Stimulated activated CD8-positive, alpha-beta memory T cell treated with anti-CD3 and anti-CD28 coated beads, Interleukin-2, amount 100 ng/mL, for 1 hour (primary cell): Measurements from ENCODE around the gene FMO3.

ENCODE experiments used
- DNase-seq, 2 donors: peaks; one replicate each; pipeline ENCODE4 v3.0.0-alpha.2; 2020; ENCODE audit warnings: low read depth in 2 of 2

Gene FMO3

GRCh38 chr1:171116676-171117075, 26.0 kb downstream of the FMO3 start:
- DNase-seq = no peak

GRCh38 chr1:171117085-171117484, 26.4 kb downstream of the FMO3 start:
- no peak for DNase-seq

GRCh38 chr1:171119648-171120047, 28.9 kb downstream of the FMO3 start:
- no peak for DNase-seq

GRCh38 chr1:171122299-171122698, 31.6 kb downstream of the FMO3 start:
- DNase-seq = no peak

- DNase-seq = no peak
These were observed 32.2 kb downstream of the FMO3 start for GRCh38 chr1:171122893-171123292.

GRCh38 chr1:171126504-171126903, 35.8 kb downstream of the FMO3 start:
- DNase-seq = no peak

GRCh38 chr1:171127099-171127498, 36.4 kb downstream of the FMO3 start:
- DNase-seq = no peak

- DNase-seq = no peak
These were observed 36.8 kb downstream of the FMO3 start for GRCh38 chr1:171127501-171127900.

- DNase-seq = no peak
These were observed 37.8 kb downstream of the FMO3 start for GRCh38 chr1:171128463-171128862.

GRCh38 chr1:171134204-171134923, 43.7 kb downstream of the FMO3 start:
- DNase-seq = no peak

GRCh38 chr1:171137580-171137979, 46.9 kb downstream of the FMO3 start:
- no peak for DNase-seq

- no peak for DNase-seq
These were observed 48.3 kb downstream of the FMO3 start for GRCh38 chr1:171138980-171139379.

GRCh38 chr1:171139890-171140289, 49.2 kb downstream of the FMO3 start:
- DNase-seq = no peak

- DNase-seq = no peak
These were observed 49.7 kb downstream of the FMO3 start for GRCh38 chr1:171140401-171140800.

GRCh38 chr1:171140956-171141687, 50.4 kb downstream of the FMO3 start:
- no peak for DNase-seq

GRCh38 chr1:171141688-171142415, 51.1 kb downstream of the FMO3 start:
- DNase-seq = no peak

GRCh38 chr1:171142416-171143385, 52.0 kb downstream of the FMO3 start:
- DNase-seq = no peak

GRCh38 chr1:171150156-171150555, 59.5 kb downstream of the FMO3 start:
- DNase-seq = no peak

- DNase-seq = no peak
These were observed 61.8 kb downstream of the FMO3 start for GRCh38 chr1:171152549-171152948.

GRCh38 chr1:171155484-171155883, 64.8 kb downstream of the FMO3 start:
- DNase-seq = no peak

- DNase-seq = no peak
These were observed 67.4 kb downstream of the FMO3 start for GRCh38 chr1:171158096-171158495.

GRCh38 chr1:171158551-171158950, 67.8 kb downstream of the FMO3 start:
- no peak for DNase-seq
